ENCODE results near the gene TRAM2.

Gene TRAM2

GRCh38 chr6:52620055-52620905 lies 43.4 kb upstream of the TRAM2 start:
- TF ChIP-seq EZH2phosphoT487 (IDR thresholded peaks at IDR 0.05; ENCODE audit: low read depth) = no peak
- no peak for TF ChIP-seq CTCF (IDR thresholded peaks at IDR 0.05; ENCODE audit: low read depth, low read length)
- Histone ChIP-seq H3K9me3 (ENCODE audit: insufficient read depth, low read length) (no peaks in the 10 kb centered on the region), H4K20me1 (ENCODE audit: insufficient read depth, low read length) (no peaks in the 10 kb centered on the region), H3K9ac (ENCODE audit: low read length) (no peak overlapping the region), H3K4me2 (ENCODE audit: low read length) (no peak overlapping the region), H3K27me3 (ENCODE audit: low read depth, low read length) (peaks cover 3% of the 10 kb centered on the region; the same call in 1 of the 2 replicates), H3K27ac (ENCODE audit: low read length) (no peak overlapping the region), H2AFZ (ENCODE audit: low read depth, low read length) (no peak overlapping the region), H3K79me2 (ENCODE audit: low read length) (no peaks in the 10 kb centered on the region), H3K4me1 (ENCODE audit: low read length) (no peaks in the 10 kb centered on the region), H3K4me3 (ENCODE audit: low read length) (no peak overlapping the region), H3K36me3 (replicated peaks; ENCODE audit: low read depth, low read length) (no peaks in the 10 kb centered on the region)

DNA sequence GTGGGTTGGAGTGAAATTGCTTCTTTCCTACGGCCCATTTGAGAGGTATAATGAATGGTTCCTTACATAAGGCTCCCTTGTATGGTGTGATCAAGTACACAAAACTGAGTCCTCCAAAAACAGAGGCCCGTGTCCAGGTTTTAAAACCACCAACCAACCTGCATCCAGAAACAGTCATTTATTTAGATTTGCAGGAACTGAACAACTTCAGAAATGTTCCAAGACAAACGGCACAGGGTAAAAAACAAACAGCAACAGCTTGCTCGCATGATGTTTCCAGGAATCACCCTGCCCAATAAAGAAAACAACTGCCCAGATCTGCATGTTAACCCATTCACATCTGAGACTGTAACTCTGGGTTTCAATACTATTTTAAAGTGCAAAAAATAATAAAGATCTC lies 40.2 kb upstream of the TRAM2 start:
- no peak overlapping the region for H3K27ac ChIP-seq (ENCODE audit: low read length)
- no peak overlapping the region for H3K4me2 ChIP-seq (ENCODE audit: low read length)
- H3K9me3 ChIP-seq (ENCODE audit: insufficient read depth, low read length) = no peaks in the 10 kb centered on the region
- no peak overlapping the region for H2AFZ ChIP-seq (ENCODE audit: low read depth, low read length)
- no peak overlapping the region for H3K4me3 ChIP-seq (ENCODE audit: low read length)
- H3K4me1 ChIP-seq (ENCODE audit: low read length) = no peaks in the 10 kb centered on the region
- H3K79me2 ChIP-seq (ENCODE audit: low read length) = no peaks in the 10 kb centered on the region
- H3K27me3 ChIP-seq (ENCODE audit: low read depth, low read length) = 0 out of 2 replicates have a peak, but pooled peaks cover 5% of the 10 kb centered on the region
- no peaks in the 10 kb centered on the region for H4K20me1 ChIP-seq (ENCODE audit: insufficient read depth, low read length)
- H3K36me3 ChIP-seq (replicated peaks; ENCODE audit: low read depth, low read length) = no peaks in the 10 kb centered on the region
- H3K9ac ChIP-seq (ENCODE audit: low read length) = no peak overlapping the region
- TF ChIP-seq EZH2phosphoT487 (IDR thresholded peaks at IDR 0.05; ENCODE audit: low read depth) (no peak), CTCF (IDR thresholded peaks at IDR 0.05; ENCODE audit: low read depth, low read length) (no peak)

GRCh38 chr6:52616059-52616690 lies 39.3 kb upstream of the TRAM2 start:
- Histone ChIP-seq H3K27me3 (ENCODE audit: low read depth, low read length) (0 out of 2 replicates have a peak, but pooled peaks cover 5% of the 10 kb centered on the region), H3K9ac (ENCODE audit: low read length) (no peak overlapping the region), H3K4me2 (ENCODE audit: low read length) (no peak overlapping the region), H3K4me1 (ENCODE audit: low read length) (no peaks in the 10 kb centered on the region), H3K79me2 (ENCODE audit: low read length) (no peaks in the 10 kb centered on the region), H3K9me3 (ENCODE audit: insufficient read depth, low read length) (no peaks in the 10 kb centered on the region), H3K4me3 (ENCODE audit: low read length) (no peak overlapping the region), H2AFZ (ENCODE audit: low read depth, low read length) (no peak overlapping the region), H3K27ac (ENCODE audit: low read length) (no peak overlapping the region), H4K20me1 (ENCODE audit: insufficient read depth, low read length) (no peaks in the 10 kb centered on the region), H3K36me3 (replicated peaks; ENCODE audit: low read depth, low read length) (no peaks in the 10 kb centered on the region)
- TF ChIP-seq CTCF (IDR thresholded peaks at IDR 0.05; ENCODE audit: low read depth, low read length) (no peak), EZH2phosphoT487 (IDR thresholded peaks at IDR 0.05; ENCODE audit: low read depth) (no peak)

GRCh38 chr6:52612336-52613054 lies 35.6 kb upstream of the TRAM2 start:
- H3K27ac ChIP-seq (ENCODE audit: low read length) = no peak overlapping the region
- no peaks in the 10 kb centered on the region for H3K36me3 ChIP-seq (replicated peaks; ENCODE audit: low read depth, low read length)
- no peaks in the 10 kb centered on the region for H3K4me1 ChIP-seq (ENCODE audit: low read length)
- no peak overlapping the region for H3K4me3 ChIP-seq (ENCODE audit: low read length)
- no peak overlapping the region for H2AFZ ChIP-seq (ENCODE audit: low read depth, low read length)
- no peak overlapping the region for H3K4me2 ChIP-seq (ENCODE audit: low read length)
- H3K79me2 ChIP-seq (ENCODE audit: low read length) = no peaks in the 10 kb centered on the region
- H3K27me3 ChIP-seq (ENCODE audit: low read depth, low read length) = 0 out of 2 replicates have a peak, but pooled peaks cover 5% of the 10 kb centered on the region
- H3K9me3 ChIP-seq (ENCODE audit: insufficient read depth, low read length) = no peaks in the 10 kb centered on the region
- no peak overlapping the region for H3K9ac ChIP-seq (ENCODE audit: low read length)
- TF ChIP-seq EZH2phosphoT487 (IDR thresholded peaks at IDR 0.05; ENCODE audit: low read depth) = no peak
- no peak for TF ChIP-seq CTCF (IDR thresholded peaks at IDR 0.05; ENCODE audit: low read depth, low read length)
- H4K20me1 ChIP-seq (ENCODE audit: insufficient read depth, low read length) = no peaks in the 10 kb centered on the region

Data from OCI-LY3 (cell line).